Middle frontal gyrus (tissue), 1 donor: Measurements from ENCODE around the gene SYNPO2.

ENCODE experiments used
- DNase-seq: peaks from one replicate; pipeline ENCODE4 v3.0.0-alpha.2; 2015; ENCODE audit warnings: low spot score; ENCODE audit errors: extremely low spot score

SYNPO2 gene, protein sequence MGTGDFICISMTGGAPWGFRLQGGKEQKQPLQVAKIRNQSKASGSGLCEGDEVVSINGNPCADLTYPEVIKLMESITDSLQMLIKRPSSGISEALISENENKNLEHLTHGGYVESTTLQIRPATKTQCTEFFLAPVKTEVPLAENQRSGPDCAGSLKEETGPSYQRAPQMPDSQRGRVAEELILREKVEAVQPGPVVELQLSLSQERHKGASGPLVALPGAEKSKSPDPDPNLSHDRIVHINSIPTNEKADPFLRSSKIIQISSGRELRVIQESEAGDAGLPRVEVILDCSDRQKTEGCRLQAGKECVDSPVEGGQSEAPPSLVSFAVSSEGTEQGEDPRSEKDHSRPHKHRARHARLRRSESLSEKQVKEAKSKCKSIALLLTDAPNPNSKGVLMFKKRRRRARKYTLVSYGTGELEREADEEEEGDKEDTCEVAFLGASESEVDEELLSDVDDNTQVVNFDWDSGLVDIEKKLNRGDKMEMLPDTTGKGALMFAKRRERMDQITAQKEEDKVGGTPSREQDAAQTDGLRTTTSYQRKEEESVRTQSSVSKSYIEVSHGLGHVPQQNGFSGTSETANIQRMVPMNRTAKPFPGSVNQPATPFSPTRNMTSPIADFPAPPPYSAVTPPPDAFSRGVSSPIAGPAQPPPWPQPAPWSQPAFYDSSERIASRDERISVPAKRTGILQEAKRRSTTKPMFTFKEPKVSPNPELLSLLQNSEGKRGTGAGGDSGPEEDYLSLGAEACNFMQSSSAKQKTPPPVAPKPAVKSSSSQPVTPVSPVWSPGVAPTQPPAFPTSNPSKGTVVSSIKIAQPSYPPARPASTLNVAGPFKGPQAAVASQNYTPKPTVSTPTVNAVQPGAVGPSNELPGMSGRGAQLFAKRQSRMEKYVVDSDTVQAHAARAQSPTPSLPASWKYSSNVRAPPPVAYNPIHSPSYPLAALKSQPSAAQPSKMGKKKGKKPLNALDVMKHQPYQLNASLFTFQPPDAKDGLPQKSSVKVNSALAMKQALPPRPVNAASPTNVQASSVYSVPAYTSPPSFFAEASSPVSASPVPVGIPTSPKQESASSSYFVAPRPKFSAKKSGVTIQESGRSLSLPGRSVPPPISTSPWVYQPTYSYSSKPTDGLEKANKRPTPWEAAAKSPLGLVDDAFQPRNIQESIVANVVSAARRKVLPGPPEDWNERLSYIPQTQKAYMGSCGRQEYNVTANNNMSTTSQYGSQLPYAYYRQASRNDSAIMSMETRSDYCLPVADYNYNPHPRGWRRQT

DNA sequence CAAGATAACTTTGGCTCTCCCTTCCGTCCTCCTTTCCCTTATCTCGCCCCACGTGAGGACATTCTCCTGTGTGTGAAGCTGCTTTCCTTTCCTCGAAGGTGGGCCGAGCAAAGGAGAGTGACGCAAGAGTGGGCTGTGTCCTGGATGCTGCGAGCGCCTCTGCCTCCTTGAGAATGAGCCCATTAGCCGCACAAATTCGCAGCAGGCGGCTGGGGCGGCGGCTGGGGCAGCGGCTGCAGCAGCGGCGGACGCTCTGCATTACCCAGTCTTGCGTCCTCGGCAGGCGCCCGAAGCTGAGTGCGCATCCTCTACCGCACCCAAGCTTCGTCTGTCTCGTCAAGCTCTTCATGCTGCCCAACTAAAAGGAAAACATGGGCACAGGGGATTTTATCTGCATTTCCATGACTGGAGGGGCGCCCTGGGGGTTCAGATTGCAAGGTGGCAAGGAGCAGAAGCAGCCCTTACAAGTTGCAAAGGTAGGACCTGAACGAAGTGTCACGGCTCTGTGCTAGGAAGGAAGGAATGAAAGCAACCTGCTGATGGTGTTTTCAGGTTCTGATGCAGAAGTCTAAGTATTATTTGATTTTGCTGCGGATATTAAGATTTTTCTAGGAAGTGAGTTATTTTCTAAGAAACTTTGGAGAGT is at the start of gene SYNPO2:
TSS of gene SYNPO2 (plus strand) at position 189 of the 646 bp plus-strand sequence. CDS start at position 372, 183 bp downstream.
- peak; percentile 45 for DNase-seq

DNA sequence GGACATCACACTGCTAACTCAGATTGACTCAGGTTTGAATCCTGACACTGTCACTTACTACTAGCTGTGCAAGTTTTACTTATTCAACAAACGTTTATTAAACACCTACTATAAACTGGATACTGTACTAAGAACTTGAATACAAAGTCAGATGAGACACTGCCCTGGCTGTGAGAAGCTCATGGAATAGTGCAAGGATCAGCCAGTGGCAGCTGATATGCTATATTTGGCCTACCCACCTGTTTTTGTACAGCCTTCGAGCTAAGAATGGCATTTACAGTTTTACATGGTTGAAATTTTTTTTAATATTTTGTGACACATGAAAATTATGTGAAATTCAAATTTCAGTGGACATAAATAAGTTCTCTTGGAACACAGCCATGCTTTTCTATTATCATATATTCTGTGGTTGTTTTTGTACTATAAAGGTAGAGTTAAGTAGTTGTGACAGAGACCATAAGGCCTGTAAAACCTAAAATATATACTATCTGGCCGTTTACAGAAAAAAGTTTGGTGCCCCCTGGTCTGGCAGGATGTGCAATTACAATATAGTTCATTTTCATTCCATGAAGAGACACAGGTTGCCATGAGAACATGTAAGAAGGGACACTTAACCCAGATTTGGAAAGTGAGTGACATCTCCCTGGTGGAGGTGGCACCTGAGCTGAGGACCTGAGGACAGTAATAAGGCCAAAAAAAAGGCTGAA is 49.3 kb upstream of the SYNPO2 start:
- DNase-seq, result no peak

DNA sequence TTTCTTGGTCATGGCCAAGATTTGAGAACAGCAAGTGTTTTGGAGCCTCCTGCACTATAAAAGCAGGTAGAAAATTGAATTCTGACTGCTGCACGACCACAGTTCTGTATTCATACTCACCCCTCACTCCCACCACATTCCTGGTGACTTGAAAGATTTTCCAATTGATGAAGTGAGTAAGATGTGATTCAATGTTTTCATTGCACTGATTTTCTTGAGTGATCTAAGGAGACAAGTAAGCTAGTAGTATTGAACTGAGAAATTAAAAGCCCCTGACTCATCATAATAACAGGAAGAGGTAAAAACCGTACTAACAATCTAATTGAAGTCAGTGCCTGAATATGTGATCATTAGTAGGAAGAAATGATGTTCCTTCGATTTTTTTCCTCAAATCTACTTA is 46.6 kb upstream of the SYNPO2 start:
- no peak for DNase-seq

DNA sequence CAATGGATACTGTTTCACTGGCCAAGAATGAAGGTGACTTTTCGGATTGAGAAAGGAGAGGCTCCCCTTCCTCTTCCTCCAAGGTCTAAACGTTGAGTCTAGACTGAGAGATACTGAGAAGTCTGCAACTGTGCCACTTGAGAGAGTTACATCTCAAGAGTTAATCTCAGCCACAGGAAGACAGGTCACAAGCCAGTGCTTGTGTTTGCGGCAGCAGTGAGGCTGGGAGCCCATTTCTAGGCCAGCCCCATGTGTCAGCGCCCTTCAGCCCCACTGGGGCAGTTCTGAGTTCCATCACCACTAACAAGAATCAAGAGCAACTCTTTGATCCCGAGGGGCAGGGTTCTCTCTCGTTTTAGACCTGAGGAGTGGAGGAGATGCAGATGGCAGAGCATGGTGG is 45.4 kb upstream of the SYNPO2 start:
- no peak for DNase-seq

DNA sequence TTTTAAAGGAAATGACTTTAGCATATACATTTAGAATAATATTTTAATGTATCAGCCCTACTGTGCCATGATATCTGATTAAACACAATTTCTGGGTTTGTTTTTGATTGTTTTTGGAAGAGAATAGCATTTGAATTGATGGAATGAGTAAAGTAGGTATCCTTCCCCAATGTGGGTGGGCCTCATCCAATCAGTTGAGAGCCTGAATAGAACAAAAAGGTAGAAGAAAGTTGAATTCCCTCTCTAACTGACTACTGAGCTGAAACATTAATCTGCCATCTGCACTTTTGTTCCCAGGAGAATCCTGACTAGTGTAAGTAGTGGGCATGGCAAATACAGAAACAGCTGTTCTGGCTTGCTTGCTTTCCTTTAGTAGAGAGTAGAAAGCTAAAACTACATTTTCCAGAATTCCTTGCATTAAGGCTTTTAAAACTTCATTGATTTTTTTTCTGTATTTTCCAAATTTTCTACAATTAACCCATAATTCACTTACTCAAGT is 43.1 kb upstream of the SYNPO2 start:
- no peak for DNase-seq

DNA sequence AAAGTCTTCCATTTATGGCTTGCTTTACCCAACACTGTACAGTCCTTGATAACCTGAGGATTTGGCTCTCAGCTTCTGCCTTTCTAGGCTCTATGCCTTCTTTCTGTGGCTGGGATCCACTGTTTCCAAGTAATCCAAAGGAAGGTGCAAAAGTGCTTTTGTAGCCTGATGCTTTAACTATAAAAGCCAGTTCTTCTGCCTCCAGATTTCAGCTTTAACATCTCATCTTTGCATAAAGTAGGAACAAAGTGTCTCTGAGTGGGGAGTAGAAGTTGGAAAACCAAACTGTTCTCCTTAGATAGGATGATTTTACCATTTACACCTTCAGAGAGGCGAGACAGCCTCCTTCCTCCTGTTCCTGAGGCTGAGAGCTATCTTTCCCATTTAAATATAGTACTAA is 41.7 kb upstream of the SYNPO2 start:
- peak; percentile 53 for DNase-seq

DNA sequence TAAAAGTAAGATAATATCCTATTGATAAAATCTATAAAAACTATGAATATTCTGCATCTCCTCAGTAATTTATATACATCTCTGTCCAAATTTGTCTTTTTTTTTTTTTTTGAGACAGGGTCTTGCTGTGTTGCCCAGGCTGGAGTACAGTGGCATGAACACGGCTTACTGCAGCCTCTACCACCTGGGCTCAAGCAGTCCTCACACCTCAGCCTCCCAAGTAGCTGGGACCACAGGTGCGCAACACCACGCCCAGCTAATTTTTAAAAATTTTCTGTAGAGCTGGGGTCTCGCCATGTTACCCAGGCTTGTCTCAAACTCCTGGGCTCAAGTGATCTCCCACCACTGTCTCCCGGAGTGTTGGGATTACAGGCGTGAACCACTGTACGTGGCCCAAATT is 40.4 kb upstream of the SYNPO2 start:
- DNase-seq, result no peak

DNA sequence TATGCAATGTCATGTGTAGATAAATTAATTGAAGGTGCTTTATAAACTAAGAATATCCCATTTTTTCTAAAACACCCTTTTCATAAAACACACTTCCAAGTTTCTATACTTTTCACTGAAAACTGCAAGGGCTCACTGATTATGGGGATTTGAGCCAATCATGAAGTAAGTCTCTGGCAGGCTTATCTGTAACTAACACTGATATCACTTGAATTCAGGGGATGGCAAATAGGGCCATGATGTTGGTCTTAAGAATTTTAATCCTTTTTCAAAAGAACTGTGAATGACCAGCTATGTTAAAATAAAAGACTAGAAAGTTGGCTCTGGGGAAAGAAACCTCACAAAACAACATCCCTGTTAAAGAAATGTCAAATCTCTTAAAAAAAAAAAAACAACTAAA is 39.8 kb upstream of the SYNPO2 start:
- no peak for DNase-seq

DNA sequence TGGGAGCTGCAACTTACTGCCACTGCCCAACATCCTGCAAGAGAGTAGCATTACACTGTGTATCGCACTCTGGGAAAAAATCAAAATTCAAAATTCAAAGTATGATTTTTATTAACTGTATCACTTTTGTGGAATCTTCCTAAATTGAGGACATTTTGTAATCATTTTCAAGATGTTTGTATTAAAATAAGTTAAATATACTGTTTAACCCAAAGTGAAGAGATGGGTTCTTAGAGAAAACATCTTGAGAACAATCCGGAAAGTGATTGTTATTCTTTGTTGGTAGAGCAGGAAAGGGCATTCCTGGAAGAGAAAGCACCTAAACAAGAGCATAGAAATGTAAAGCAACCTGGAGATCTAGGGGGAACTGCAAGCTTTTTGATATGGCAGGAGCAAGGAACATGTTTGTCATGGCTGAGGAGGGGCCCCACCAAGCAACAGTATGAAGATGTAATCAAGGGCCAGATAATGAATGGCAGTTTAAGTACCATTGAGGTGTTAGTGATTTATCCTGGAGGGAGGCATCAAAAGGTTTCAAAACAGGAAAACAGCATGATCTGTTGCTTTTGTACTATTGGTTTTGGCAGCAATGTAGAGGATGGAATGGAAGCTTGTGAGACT is 38.7 kb upstream of the SYNPO2 start:
- no peak for DNase-seq

DNA sequence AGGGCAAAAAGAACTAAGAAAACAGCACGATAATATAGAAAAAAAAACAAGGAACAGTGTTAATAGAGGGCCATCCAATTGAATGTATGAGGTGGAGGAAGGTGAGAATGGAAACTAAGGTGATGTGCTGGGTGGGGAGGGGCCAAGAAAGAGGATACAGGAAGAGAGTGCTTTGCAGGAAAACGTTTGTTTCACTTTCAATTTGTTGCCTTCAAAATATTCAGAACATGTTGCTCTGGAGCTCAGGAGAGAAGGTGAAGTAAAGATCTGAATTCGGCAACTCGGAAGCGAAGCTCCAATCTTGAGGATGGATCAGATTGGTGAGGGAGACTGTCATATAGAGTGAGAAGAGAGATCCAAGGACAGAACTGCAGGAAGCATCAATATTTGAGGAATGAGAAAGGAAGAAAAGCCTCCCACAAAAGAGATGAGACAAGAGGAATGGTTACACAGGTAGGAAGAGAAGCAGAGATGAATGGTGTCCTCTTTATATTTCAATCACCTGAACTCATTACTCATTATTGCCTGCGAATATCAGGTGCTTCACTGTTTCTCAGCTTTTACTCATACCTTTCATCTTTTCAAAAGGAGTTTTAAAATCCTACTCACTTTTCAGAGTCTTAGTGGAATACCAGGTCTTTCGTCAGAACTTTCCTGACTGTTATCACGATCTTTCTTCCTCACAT is 38.0 kb upstream of the SYNPO2 start:
- no peak for DNase-seq

DNA sequence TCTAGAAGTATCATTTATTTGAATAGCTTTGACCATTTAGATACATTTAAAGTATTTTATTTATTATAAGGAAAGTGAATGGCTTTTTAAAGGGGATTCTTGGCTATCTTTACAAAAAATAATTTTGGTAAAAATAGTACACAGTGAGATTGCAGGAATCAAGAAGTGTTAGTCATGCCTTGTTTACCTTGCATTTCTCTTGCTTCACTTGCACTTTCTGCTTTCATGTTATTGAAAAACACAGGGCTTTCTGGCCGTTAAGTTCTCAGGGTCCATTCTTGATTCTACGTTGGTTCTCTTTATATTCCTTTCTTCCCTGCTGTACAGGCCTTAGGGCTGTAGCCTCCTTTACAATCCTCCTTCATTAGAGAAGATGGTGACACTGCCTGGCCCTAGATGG is 30.9 kb upstream of the SYNPO2 start:
- no peak for DNase-seq

DNA sequence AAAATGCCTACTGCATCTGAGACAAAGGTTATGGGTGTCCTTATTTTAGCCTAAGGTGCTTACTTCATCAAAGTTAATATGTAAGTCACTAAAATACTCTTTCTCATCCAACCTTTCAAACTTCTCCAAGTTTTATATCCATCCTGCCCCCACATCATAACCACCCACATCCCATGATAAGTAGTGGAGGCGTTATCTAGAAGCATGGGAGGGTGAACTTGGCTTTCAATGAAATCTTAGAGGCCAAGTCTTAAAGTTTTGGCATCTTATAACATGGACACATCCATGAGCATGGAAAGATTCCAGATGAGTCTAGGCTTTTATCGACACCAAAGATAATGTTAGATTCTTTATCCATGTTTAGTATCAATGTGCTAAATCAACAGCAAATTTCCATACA is 29.9 kb upstream of the SYNPO2 start:
- DNase-seq, result no peak

DNA sequence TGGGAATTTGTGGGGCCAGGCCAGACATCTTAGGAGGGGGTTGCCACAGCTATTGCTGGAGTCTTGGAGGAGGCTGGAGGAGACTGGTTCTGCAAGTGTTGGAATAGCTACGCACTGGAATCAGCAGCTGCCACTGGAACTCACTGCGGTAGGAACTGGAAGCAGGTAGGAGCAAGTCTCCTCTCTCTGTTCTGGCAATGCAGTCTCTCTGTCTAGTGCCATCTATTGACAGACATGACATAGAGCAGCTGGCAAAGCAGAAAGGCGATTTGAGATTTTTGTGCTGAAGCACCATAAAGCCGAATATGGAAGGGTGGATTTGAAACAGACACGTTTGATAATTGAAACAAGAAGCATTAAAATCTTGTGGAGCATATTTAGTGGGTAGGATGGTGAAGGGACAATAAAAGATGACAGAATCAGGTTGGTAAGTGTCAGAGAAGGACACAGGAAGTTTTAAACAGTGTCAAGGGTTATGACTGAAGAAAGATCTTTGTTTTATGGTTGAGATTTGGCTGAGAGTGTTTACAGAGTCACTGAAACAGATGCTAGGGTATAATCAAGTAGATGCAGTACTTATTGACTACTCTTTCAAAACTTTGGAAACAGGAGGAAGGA is 23.5 kb upstream of the SYNPO2 start:
- DNase-seq, result no peak

DNA sequence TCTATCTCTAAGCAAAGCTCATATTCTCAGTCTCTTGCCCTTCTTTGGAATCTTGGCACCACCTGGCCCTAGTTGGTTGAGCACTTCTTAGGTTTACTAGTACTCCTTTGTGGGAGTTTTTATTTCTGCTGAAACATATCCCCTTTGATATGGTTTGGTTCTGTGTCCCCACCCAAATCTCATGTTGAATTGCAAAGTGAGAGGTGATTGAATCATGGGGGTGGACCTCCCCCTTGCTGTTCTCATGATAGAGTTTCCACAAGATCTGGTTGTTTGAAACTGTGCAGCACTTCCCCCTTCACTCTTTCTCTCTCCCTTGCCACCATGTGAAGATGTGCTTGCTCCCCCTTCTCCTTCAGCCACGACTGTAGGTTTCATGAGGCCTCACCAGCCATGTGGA is 22.2 kb upstream of the SYNPO2 start:
- DNase-seq, result no peak

DNA sequence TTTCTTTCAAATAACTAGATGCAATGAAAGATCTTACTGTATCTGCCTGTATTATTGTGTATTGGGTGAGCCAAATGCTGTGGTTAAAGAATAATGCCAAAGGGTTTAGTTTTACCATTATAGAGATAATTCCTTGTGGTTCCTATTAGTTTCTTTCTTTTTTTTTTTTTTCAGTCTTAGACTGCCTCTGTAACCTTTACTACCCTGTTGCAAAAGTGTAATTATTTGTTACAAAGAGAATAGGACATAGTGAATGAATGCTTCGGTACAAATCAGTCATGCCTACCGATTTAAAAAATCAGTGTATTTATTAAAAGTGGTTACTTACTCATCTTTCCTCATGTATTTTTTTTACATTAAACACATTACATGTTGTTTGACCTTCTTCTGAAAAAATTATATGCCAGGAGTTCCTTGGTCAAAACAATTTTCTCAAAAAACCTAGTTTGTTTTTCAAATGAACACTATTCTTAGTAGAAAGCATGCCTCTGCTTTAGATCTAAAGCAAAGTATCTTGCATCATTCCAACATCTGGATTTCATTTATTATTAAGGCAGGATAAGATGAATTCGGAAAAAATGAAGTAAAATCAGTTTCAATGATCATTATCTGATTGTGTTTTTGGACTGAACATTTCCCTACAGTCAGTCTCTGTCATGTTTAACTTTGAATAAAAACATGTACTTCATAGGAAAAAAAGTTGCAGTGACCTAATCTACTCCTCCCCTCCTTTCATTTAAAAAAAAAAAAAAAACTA is 21.2 kb upstream of the SYNPO2 start:
- no peak for DNase-seq

DNA sequence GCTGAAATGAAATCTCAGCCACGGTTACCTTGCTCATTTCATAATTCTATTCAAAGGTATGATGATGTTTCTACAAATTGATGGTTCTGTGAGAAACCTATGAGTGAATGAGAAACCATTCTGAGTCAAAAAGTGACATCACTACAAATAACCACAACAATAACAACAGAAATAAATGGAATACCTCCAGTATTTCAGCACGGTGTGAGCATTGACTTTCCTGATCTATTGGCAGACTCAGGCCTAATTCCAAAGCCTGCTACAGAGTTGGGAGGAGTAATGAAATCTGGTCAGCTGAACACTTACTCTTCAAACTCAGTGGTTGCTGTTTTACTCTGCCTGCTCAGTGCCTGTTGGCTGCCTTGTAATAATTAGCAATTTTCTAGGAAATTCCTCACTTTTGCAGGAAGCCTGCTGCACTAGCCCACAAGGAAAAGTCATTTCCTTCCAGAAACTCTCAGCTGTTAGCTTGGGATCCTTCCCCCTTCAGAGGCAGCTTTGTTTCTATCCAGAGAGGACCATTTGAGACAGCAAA is 18.8 kb upstream of the SYNPO2 start:
- no peak for DNase-seq

DNA sequence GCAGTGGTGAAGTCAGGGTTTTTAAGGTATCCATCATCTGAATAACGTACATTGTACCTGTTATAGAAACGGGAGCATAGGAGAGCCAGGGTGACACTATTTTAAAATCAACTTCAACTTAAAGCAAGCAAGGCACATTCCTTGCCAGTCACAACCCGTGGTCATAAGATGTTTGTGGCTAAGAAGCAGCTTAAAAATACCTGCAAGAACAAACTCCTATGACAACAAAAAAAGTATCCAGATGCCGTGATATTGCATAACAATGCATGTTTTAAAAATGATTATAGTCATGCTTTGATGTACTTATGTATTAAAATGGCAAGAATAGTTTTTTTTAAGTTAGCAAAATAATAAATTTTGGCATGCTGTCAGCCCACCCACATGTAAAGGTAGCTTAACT is 16.5 kb upstream of the SYNPO2 start:
- DNase-seq, result no peak

DNA sequence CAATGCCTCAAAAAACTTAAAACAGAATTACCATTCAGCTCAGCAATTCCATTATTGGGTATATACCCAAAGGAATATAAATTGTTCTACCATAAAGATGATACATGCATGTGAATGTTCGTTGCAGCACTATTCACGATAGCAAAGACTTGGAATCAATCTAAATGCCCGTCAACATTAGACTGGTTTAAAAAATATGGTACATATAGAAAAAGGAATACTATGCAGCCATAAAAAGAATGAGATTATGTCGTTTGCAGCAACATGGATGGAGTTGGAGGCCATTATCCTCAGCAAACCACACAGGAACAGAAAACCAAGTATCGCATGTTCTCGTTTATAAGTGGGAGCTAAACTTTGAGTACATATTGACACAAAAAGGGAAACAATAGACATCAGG is 10.9 kb upstream of the SYNPO2 start:
- DNase-seq, result no peak
